Right lobe of liver (tissue), 4 donors: ENCODE measurements around the gene PAK4.

Experiments
- POLR2A ChIP-seq: fragments of 450-650 bp; IDR thresholded peaks from one replicate; pipeline ENCODE4 v1.6.1; 2017; ENCODE audit warnings: antibody characterized with exemption, mild to moderate bottlenecking
- TF ChIP-seq, protein P1 (sequence below), 4 donors: fragments of 200-600 bp in 3 of 4; fragments of 450-650 bp in 1 of 4; IDR thresholded peaks; one replicate each; pipeline versions ENCODE4 v1.5.1 to v1.8.0; 2016 to 2022; ENCODE audit warnings: antibody characterized with exemption in 4 of 4, mild to moderate bottlenecking in 2 of 4
- donor health status: DM: no; HTN: no; CAD: no.
- donor health status: DM: no; HTN: no; CAD: no.
- donor health status: DM: no; HTN: yes; CAD: no.

DNA sequence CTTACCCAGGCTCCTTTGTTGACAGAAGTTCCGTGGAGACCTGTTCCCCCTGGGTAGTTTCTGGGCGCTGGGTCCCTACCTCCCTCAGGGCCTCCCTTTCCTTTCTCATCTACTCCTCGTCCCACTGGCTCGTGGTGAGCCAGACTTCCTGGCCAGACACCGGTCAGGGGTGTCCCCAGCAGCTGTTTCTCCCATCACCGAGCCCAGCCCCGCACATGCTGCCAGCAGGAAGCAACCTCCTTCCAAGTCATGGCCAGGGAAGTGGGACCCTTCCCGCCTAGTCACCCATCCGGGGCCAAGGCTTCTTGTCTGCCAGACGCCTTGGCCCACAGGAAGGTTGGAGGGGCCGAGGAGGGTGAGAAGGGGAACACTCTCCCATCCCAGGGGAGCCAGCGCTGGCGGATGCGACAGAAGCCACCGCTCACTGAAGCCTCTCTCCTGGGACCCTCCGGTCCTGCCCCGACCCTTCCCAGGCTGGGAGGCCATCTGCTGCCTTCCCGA lies 5.7 kb downstream of the PAK4 start:
- TF ChIP-seq, protein P1, sequence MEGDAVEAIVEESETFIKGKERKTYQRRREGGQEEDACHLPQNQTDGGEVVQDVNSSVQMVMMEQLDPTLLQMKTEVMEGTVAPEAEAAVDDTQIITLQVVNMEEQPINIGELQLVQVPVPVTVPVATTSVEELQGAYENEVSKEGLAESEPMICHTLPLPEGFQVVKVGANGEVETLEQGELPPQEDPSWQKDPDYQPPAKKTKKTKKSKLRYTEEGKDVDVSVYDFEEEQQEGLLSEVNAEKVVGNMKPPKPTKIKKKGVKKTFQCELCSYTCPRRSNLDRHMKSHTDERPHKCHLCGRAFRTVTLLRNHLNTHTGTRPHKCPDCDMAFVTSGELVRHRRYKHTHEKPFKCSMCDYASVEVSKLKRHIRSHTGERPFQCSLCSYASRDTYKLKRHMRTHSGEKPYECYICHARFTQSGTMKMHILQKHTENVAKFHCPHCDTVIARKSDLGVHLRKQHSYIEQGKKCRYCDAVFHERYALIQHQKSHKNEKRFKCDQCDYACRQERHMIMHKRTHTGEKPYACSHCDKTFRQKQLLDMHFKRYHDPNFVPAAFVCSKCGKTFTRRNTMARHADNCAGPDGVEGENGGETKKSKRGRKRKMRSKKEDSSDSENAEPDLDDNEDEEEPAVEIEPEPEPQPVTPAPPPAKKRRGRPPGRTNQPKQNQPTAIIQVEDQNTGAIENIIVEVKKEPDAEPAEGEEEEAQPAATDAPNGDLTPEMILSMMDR (IDR thresholded peaks at IDR 0.05), result no peak
- TF ChIP-seq POLR2A, result no peak
